ENCODE measurements around the gene CD6.

DNA sequence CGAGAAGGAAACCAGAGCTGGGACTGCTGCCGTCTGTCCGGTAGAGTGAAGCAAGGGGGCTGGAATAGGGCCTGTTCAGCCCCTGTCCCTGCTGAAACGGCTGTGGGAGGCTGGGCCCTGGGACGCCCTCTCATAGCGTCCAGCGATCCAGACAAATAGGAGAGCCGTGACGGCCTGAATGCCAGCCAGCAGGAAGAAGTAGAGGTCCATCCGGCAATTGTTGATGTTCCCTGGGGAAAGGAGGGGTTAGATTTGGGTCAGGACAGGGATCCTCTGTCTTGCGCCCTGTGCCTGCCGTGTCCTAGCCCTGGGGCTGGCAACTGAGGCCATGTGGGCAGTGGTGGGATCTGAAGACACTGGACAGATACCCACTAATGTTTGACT is 34.3 kb upstream of the CD6 start:
- TF ChIP-seq, protein P1, sequence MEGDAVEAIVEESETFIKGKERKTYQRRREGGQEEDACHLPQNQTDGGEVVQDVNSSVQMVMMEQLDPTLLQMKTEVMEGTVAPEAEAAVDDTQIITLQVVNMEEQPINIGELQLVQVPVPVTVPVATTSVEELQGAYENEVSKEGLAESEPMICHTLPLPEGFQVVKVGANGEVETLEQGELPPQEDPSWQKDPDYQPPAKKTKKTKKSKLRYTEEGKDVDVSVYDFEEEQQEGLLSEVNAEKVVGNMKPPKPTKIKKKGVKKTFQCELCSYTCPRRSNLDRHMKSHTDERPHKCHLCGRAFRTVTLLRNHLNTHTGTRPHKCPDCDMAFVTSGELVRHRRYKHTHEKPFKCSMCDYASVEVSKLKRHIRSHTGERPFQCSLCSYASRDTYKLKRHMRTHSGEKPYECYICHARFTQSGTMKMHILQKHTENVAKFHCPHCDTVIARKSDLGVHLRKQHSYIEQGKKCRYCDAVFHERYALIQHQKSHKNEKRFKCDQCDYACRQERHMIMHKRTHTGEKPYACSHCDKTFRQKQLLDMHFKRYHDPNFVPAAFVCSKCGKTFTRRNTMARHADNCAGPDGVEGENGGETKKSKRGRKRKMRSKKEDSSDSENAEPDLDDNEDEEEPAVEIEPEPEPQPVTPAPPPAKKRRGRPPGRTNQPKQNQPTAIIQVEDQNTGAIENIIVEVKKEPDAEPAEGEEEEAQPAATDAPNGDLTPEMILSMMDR (IDR thresholded peaks at IDR 0.05 in 2 of 3, conservative IDR thresholded peaks at IDR 0.05 in 1 of 3; ENCODE audit: borderline replicate concordance in 1 of 3, insufficient read depth in 1 of 3, low read depth in 2 of 3, low read length in 2 of 3), result no peak
- TF ChIP-seq SIN3A (IDR thresholded peaks at IDR 0.05; ENCODE audit: low read depth) (no peak), EZH2phosphoT487 (IDR thresholded peaks at IDR 0.05; ENCODE audit: borderline replicate concordance) (no peak), EZH2 (IDR thresholded peaks at IDR 0.05) (no peak), ZNF274 (IDR thresholded peaks at IDR 0.05; ENCODE audit: low read depth, low read length) (no peak), POLR2AphosphoS5 (IDR thresholded peaks at IDR 0.05; ENCODE audit: low read depth, low read length) (no peak), POLR2A (IDR thresholded peaks at IDR 0.05; ENCODE audit: borderline replicate concordance, extremely low read depth, insufficient read depth, insufficient read length) (no peak), RAD21 (IDR thresholded peaks at IDR 0.05; ENCODE audit: low read depth) (no peak), ELF1 (IDR thresholded peaks at IDR 0.05; ENCODE audit: borderline replicate concordance, low read depth) (no peak), SRF (IDR thresholded peaks at IDR 0.05; ENCODE audit: low read depth) (no peak), TCF7L2 (IDR thresholded peaks at IDR 0.05; ENCODE audit: borderline replicate concordance, extremely low read depth, insufficient read depth, insufficient read length) (no peak)
- TF ChIP-seq, protein P2, sequence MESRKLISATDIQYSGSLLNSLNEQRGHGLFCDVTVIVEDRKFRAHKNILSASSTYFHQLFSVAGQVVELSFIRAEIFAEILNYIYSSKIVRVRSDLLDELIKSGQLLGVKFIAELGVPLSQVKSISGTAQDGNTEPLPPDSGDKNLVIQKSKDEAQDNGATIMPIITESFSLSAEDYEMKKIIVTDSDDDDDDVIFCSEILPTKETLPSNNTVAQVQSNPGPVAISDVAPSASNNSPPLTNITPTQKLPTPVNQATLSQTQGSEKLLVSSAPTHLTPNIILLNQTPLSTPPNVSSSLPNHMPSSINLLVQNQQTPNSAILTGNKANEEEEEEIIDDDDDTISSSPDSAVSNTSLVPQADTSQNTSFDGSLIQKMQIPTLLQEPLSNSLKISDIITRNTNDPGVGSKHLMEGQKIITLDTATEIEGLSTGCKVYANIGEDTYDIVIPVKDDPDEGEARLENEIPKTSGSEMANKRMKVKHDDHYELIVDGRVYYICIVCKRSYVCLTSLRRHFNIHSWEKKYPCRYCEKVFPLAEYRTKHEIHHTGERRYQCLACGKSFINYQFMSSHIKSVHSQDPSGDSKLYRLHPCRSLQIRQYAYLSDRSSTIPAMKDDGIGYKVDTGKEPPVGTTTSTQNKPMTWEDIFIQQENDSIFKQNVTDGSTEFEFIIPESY (IDR thresholded peaks at IDR 0.05; ENCODE audit: extremely low read depth, insufficient replicate concordance, low read length), result no peak
- TF ChIP-seq, protein P3, sequence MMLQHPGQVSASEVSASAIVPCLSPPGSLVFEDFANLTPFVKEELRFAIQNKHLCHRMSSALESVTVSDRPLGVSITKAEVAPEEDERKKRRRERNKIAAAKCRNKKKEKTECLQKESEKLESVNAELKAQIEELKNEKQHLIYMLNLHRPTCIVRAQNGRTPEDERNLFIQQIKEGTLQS (IDR thresholded peaks at IDR 0.05), result no peak

Measured in HCT116 (cell line).